Pancreas (tissue), 10 donors: ENCODE data around the gene TCAF1. TPM values are rescaled to one million over a fixed set of nuclear protein-coding genes. Genes with fewer than 3 reads are reported as not detected.

ENCODE experiments used
- ATAC-seq, 4 donors: fragments of 200-7000 bp; cut with Tn5 transposase; one replicate each; pipeline versions ENCODE4 v1.8.0 to v1.9.1; 2020; ENCODE audit warnings: mild to moderate bottlenecking in 4 of 4, moderate library complexity in 4 of 4
- DNase-seq, 6 donors: peaks; one replicate each; pipeline ENCODE4 v3.0.0-alpha.2; 2020
- FAIRE-seq: peaks from 2 replicates; lab custom pipeline; 2012; peaks lifted over from hg19 to GRCh38; lab: Jason Lieb, UNC
- H3K27ac ChIP-seq, 4 donors: fragments of 200-600 bp; sonication (generic); 1 replicate in 3 of 4; 2 replicates in 1 of 4; pipeline versions ENCODE4 v1.5.0 to v1.8.0; 2020
- H3K27me3 ChIP-seq, 4 donors: fragments of 200-600 bp; one replicate each; pipeline ENCODE4 v1.8.0; 2021
- H3K36me3 ChIP-seq, 3 donors: fragments of 200-600 bp; sonication (generic) in 1 of 3; one replicate each; pipeline versions ENCODE4 v1.5.0 to v1.8.0; 2020 to 2021
- H3K4me1 ChIP-seq, 3 donors: fragments of 200-600 bp; one replicate each; pipeline ENCODE4 v1.8.0; 2021
- H3K4me3 ChIP-seq, 4 donors: fragments of 200-600 bp; sonication (generic) in 2 of 4; one replicate each; pipeline versions ENCODE4 v1.5.0 to v1.8.0; 2020 to 2021
- H3K9me3 ChIP-seq, 4 donors: fragments of 200-600 bp; one replicate each; pipeline ENCODE4 v1.8.0; 2021
- WGBS, 2 donors: extraction: QIAGEN DNeasy Blood & Tissue Kit; methylation state at CpG; one replicate each; pipeline ENCODE4 v1.1.7; 2013; 5-methylcytosine and 5-hydroxymethylcytosine counted together
- intact Hi-C, 3 donors: fragments of 100-400 bp; cut with DNase I; formaldehyde crosslinking; loops; one replicate each; pipeline versions ENCODE4 v1.11.1 to v1.14.2; 2022
- polyA plus RNA-seq, 2 donors: library from polyadenylated mRNA; stranded (reverse); fragments of 200-250 nt; gene quantifications; one replicate each; pipeline ENCODE4 v1.2.3, GENCODE V29; 2013
- total RNA-seq, 6 donors: library from RNA; stranded (reverse); fragmentation: NEBNext Ultra II Directional in 4 of 6; extraction: Animal tissue kit (Norgen Biotek cat#: 25700) in 4 of 6; gene quantifications; one replicate each; pipeline versions ENCODE4 v1.2.1 to v1.2.4, GENCODE V29; 2021 to 2023
- TF ChIP-seq, protein P1 (sequence below), 4 donors: fragments of 200-600 bp; sonication (generic) in 3 of 4; IDR thresholded peaks; one replicate each; pipeline versions ENCODE4 v1.5.0 to v1.8.0; 2021; ENCODE audit warnings: antibody characterized with exemption in 4 of 4
- donor health status: healthy with polysubstance abuse.
- donor health status: DM: no; HTN: no; CAD: no; lungs with moderate emphysema.
- donor health status: DM: no; HTN: no; CAD: no.
- donor health status: control.
- donor health status: control.
- donor health status: Bipolar disorder and iron deficiency.
- donor health status: DM: yes; HTN: yes; CAD: no.
- donor health status: DM: no; HTN: no; CAD: no.
- donor health status: DM: no; HTN: no; CAD: no.
- donor health status: DM: yes; HTN: yes; CAD: no.

The TCAF1 gene
- total and polyA plus RNA-seq, 8 donors = 9.1 to 30.5 (median 19.2) TPM

DNA sequence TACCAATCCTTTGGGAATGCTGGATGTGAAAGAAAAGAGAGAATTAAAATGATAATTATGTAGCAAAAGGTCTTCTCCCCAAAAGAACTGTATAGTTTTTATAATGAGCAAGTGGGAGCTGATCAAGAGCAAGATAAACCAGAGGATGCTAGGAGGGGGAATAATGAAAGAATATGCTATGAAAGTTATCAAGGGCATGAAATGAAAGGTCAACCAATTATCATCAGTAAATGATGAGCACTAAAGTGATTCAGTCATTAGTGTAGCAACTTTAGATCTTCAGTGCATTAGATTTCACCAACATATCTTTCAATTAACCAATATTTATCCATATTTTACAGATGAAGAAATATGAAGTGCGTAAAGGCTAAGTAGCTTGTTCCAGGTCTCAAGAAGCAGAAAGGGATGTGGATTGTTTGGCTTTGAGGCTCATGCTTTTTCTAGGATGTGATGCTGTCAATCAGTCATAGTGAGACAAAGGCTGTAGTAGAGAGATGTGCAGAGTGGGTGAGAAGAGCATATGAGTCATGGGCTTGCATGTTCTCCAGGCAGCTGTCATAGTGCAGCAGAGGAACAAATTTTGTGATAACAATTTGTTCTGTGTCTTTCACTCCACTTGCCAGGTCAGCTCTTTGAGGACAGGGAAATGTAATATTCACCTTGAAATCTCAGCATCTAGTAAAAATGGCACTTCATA, 27.4 kb upstream of the TCAF1 start:
- no peak for DNase-seq
- 85 to 90% methylated on average over 1 of the region's 1 CpG for WGBS, 2 donors
- Histone ChIP-seq H3K27me3 (no peaks in the 10 kb centered on the region), H3K36me3 (no peaks in the 10 kb centered on the region), H3K4me1 (no peaks in the 10 kb centered on the region), H3K27ac (no peak overlapping the region), H3K9me3 (no peaks in the 10 kb centered on the region), H3K4me3 (no peak overlapping the region)
- no peak for ATAC-seq
- TF ChIP-seq, protein P1, sequence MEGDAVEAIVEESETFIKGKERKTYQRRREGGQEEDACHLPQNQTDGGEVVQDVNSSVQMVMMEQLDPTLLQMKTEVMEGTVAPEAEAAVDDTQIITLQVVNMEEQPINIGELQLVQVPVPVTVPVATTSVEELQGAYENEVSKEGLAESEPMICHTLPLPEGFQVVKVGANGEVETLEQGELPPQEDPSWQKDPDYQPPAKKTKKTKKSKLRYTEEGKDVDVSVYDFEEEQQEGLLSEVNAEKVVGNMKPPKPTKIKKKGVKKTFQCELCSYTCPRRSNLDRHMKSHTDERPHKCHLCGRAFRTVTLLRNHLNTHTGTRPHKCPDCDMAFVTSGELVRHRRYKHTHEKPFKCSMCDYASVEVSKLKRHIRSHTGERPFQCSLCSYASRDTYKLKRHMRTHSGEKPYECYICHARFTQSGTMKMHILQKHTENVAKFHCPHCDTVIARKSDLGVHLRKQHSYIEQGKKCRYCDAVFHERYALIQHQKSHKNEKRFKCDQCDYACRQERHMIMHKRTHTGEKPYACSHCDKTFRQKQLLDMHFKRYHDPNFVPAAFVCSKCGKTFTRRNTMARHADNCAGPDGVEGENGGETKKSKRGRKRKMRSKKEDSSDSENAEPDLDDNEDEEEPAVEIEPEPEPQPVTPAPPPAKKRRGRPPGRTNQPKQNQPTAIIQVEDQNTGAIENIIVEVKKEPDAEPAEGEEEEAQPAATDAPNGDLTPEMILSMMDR (IDR thresholded peaks at IDR 0.05) = no peak
- intact Hi-C loops = no loop called here
- FAIRE-seq = no peak

DNA sequence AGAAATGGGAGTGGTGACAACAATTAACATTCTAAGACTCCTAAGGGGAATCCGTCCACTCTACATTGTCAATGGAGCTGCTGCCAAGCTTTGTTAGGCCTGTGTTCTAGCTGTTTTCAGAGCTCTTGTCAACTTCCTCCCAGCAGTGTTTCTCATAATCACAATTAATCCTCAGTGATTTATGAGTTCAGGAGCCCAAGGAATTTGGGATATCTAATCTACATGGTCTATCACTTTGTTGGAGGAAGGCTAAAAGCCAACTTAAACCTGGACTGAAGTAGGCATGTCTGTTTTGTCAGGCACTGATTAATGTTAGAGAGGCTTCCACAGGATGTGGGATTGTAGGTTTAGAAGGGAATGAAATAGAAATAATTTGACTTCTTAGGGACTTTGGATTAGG, 22.9 kb upstream of the TCAF1 start:
- TF ChIP-seq, protein P1 (IDR thresholded peaks at IDR 0.05) = no peak
- Histone ChIP-seq H3K4me1 (no peaks in the 10 kb centered on the region), H3K27me3 (no peaks in the 10 kb centered on the region), H3K36me3 (no peaks in the 10 kb centered on the region), H3K4me3 (no peak overlapping the region), H3K27ac (no peak overlapping the region), H3K9me3 (no peaks in the 10 kb centered on the region)
- ATAC-seq = no peak
- 79 to 82% methylated on average over 1 of the region's 1 CpG for WGBS, 2 donors
- intact Hi-C loops = no loop called here
- no peak for FAIRE-seq
- no peak for DNase-seq

- intact Hi-C loops = no loop called here
- no peak for FAIRE-seq
- Histone ChIP-seq H3K27me3 (no peaks in the 10 kb centered on the region), H3K4me1 (no peaks in the 10 kb centered on the region), H3K36me3 (no peaks in the 10 kb centered on the region), H3K9me3 (no peaks in the 10 kb centered on the region), H3K27ac (no peak overlapping the region), H3K4me3 (no peak overlapping the region)
- WGBS, 2 donors = 67 to 69% methylated on average over 7 of the region's 7 CpGs
- DNase-seq = no peak
- TF ChIP-seq, protein P1 (IDR thresholded peaks at IDR 0.05) = no peak
- ATAC-seq = no peak
Measured at GRCh38 chr7:143914938-143915652, 13.1 kb upstream of the TCAF1 start.

DNA sequence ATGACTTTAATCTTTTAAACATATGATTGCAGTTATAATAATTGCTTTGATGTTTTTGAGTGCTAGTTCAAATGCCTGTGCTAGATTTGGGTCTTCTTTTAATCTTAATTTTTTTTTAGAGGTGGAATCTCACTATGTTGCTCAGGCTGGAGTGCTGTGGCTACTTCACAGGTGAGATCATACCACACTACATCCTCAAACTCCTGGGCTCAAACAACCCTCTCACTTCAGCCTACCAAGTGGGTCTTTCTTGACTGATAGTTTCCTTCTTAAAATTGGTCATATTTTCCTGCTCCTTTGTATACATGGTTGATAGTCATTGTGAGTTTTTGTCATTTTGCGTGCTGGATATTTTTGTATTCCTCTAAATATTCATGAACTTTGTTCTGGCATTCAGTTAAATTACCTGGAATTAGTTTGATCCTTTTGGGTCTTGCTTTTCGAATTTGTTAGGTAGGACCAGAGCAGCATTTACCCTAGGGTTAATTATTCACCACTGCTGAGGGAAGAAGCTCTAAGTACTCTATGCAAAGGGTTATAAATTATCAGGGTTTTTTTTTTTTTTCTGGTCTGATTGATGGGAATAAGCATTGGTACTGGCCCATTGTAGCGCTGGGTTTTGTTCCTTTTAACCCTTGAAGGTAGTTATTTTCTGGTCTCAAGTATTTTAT, 12.1 kb upstream of the TCAF1 start:
- ATAC-seq = peak in 1 of 4 donors; percentile 47
- H3K27ac ChIP-seq = no peak overlapping the region
- intact Hi-C loops = no loop called here

More for the DNA sequence above, 12.1 kb upstream of the TCAF1 start:
- Histone ChIP-seq H3K9me3 (no peaks in the 10 kb centered on the region), H3K27me3 (no peaks in the 10 kb centered on the region), H3K4me3 (no peak overlapping the region), H3K4me1 (no peaks in the 10 kb centered on the region), H3K36me3 (no peaks in the 10 kb centered on the region)
- no peak for DNase-seq
- TF ChIP-seq, protein P1 (IDR thresholded peaks at IDR 0.05) = no peak
- FAIRE-seq = no peak
- 49 to 51% methylated on average over 3 of the region's 3 CpGs for WGBS, 2 donors
